HL-60/S4 treated with phorbol 12-myristate 13-acetate at 8.2 ng/mL for 4 days and 3 days (cell line): ENCODE results near the gene ACSF3.
"Not testable (repeated sequence)": the region's sequence is repeated elsewhere in the genome, so short reads cannot be mapped to it uniquely, and the experiment has no call there.

Experiments
- in situ Hi-C: fragments of 300-500 bp; cut with MboI; formaldehyde crosslinking; loops from 2 replicates; pipeline ENCODE4 v1.15.0; 2022; ENCODE audit warnings: low sequenced_read_pairs

Gene ACSF3

GRCh38 chr16:89187032-89187769 is 93.5 kb downstream of the ACSF3 start:
- in situ Hi-C loops = no loop called here

GRCh38 chr16:89187770-89188392 is 94.2 kb downstream of the ACSF3 start:
- in situ Hi-C loops = no loop called here

- in situ Hi-C loops = not testable (repeated sequence)
Measured at GRCh38 chr16:89188471-89189357, 95.1 kb downstream of the ACSF3 start.

- in situ Hi-C loops = no loop called here
Measured at GRCh38 chr16:89189358-89190025, 95.8 kb downstream of the ACSF3 start.

GRCh38 chr16:89190150-89190958 is 96.7 kb downstream of the ACSF3 start:
- in situ Hi-C loops = no loop called here

- in situ Hi-C loops = no loop called here
Measured at GRCh38 chr16:89191033-89191900, 97.6 kb downstream of the ACSF3 start.

GRCh38 chr16:89191901-89192185 is 98.2 kb downstream of the ACSF3 start:
- in situ Hi-C loops = no loop called here

GRCh38 chr16:89192186-89192955 is 98.7 kb downstream of the ACSF3 start:
- in situ Hi-C loops = not testable (repeated sequence)

- in situ Hi-C loops = no loop called here
Measured at GRCh38 chr16:89192956-89193575, 99.4 kb downstream of the ACSF3 start.

GRCh38 chr16:89193576-89194293 is 100.1 kb downstream of the ACSF3 start:
- in situ Hi-C loops = no loop called here

- in situ Hi-C loops = no loop called here
Measured at GRCh38 chr16:89194340-89195311, 101.0 kb downstream of the ACSF3 start.

GRCh38 chr16:89195521-89196171 is 102.0 kb downstream of the ACSF3 start:
- in situ Hi-C loops = no loop called here

GRCh38 chr16:89197033-89197632 is 103.5 kb downstream of the ACSF3 start:
- in situ Hi-C loops = no loop called here

- in situ Hi-C loops = no loop called here
Measured at GRCh38 chr16:89197633-89198416, 104.2 kb downstream of the ACSF3 start.
